ENCODE measurements around the gene HOXB3.

- TF ChIP-seq, protein P1, sequence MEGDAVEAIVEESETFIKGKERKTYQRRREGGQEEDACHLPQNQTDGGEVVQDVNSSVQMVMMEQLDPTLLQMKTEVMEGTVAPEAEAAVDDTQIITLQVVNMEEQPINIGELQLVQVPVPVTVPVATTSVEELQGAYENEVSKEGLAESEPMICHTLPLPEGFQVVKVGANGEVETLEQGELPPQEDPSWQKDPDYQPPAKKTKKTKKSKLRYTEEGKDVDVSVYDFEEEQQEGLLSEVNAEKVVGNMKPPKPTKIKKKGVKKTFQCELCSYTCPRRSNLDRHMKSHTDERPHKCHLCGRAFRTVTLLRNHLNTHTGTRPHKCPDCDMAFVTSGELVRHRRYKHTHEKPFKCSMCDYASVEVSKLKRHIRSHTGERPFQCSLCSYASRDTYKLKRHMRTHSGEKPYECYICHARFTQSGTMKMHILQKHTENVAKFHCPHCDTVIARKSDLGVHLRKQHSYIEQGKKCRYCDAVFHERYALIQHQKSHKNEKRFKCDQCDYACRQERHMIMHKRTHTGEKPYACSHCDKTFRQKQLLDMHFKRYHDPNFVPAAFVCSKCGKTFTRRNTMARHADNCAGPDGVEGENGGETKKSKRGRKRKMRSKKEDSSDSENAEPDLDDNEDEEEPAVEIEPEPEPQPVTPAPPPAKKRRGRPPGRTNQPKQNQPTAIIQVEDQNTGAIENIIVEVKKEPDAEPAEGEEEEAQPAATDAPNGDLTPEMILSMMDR (IDR thresholded peaks at IDR 0.05 in 8 of 11, conservative IDR thresholded peaks at IDR 0.05 in 3 of 11) = no peak
- no peak for TF ChIP-seq POLR2A (IDR thresholded peaks at IDR 0.05)
These were observed 22.4 kb upstream of the HOXB3 start for GRCh38 chr17:48612456-48612853.

All from spleen (tissue), 7 donors.